MG63 (cell line): ENCODE measurements around the gene PMPCB. TPM values are rescaled to one million over a fixed set of nuclear protein-coding genes. Genes with fewer than 3 reads are reported as not detected.

Experiments
- DNase-seq: peaks from one replicate; pipeline ENCODE4 v3.0.0-alpha.2; 2020
- H3K27me3 ChIP-seq: fragments of 250-450 bp; sonication (Bioruptor Pico); 2 replicates; pipeline ENCODE4 v1.5.1; 2020; ENCODE audit warnings: mild to moderate bottlenecking, moderate library complexity
- H3K36me3 ChIP-seq: fragments of 250-450 bp; sonication (Bioruptor Pico); 2 replicates; pipeline ENCODE4 v1.5.1; 2020; ENCODE audit warnings: mild to moderate bottlenecking, moderate library complexity
- H3K4me3 ChIP-seq: fragments of 250-450 bp; sonication (Bioruptor Pico); 2 replicates; pipeline ENCODE4 v1.5.1; 2020; ENCODE audit warnings: mild to moderate bottlenecking, moderate library complexity
- H3K9me3 ChIP-seq: fragments of 250-450 bp; sonication (Bioruptor Pico); 2 replicates; pipeline ENCODE4 v1.5.1; 2020; ENCODE audit warnings: mild to moderate bottlenecking, moderate library complexity
- total RNA-seq: library from RNA; depleted of rRNA; stranded (reverse); fragments of >200 nt; shearing (Covaris generic); gene quantifications from 2 replicates; pipeline ENCODE4 v1.2.3, GENCODE V29; 2014; ENCODE audit warnings: low replicate concordance

PMPCB gene
- total RNA-seq, 1 experiment from 2014 or later, result 44.3 TPM

GRCh38 chr7:103307503-103308231 lies 10.4 kb downstream of the PMPCB start:
- Histone ChIP-seq H3K4me3 (no peak overlapping the region), H3K9me3 (no peaks in the 10 kb centered on the region), H3K27me3 (no peaks in the 10 kb centered on the region), H3K36me3 (peaks cover 71% of the 10 kb centered on the region)
- no peak for DNase-seq

- no peaks in the 10 kb centered on the region for H3K27me3 ChIP-seq
- DNase-seq, result no peak
- H3K4me3 ChIP-seq, result no peak overlapping the region
- H3K36me3 ChIP-seq, result peaks cover 82% of the 10 kb centered on the region
- H3K9me3 ChIP-seq, result no peaks in the 10 kb centered on the region
These were observed 17.6 kb downstream of the PMPCB start for GRCh38 chr7:103314852-103315251.

- peaks cover 76% of the 10 kb centered on the region for H3K36me3 ChIP-seq
- H3K4me3 ChIP-seq, result no peak overlapping the region
- DNase-seq, result no peak
- no peaks in the 10 kb centered on the region for H3K27me3 ChIP-seq
- H3K9me3 ChIP-seq, result no peaks in the 10 kb centered on the region
These were observed 19.2 kb downstream of the PMPCB start for GRCh38 chr7:103316380-103316941.

- no peaks in the 10 kb centered on the region for H3K27me3 ChIP-seq
- no peak for DNase-seq
- H3K36me3 ChIP-seq, result peaks cover 78% of the 10 kb centered on the region
- H3K9me3 ChIP-seq, result no peaks in the 10 kb centered on the region
- H3K4me3 ChIP-seq, result no peak overlapping the region
These were observed 19.8 kb downstream of the PMPCB start for GRCh38 chr7:103317009-103317408.

- Histone ChIP-seq H3K9me3 (no peaks in the 10 kb centered on the region), H3K36me3 (peaks cover 41% of the 10 kb centered on the region), H3K4me3 (no peak overlapping the region), H3K27me3 (no peaks in the 10 kb centered on the region)
- DNase-seq, result no peak
These were observed 28.5 kb downstream of the PMPCB start for GRCh38 chr7:103325744-103326143.

- Histone ChIP-seq H3K9me3 (no peaks in the 10 kb centered on the region), H3K36me3 (peaks cover 56% of the 10 kb centered on the region)
These were observed 39.5 kb downstream of the PMPCB start for GRCh38 chr7:103336761-103337160.

GRCh38 chr7:103338864-103339263 lies 41.6 kb downstream of the PMPCB start:
- H3K27me3 ChIP-seq, result no peaks in the 10 kb centered on the region
- no peak for DNase-seq
- H3K36me3 ChIP-seq, result peaks cover 55% of the 10 kb centered on the region
- no peak overlapping the region for H3K4me3 ChIP-seq
- H3K9me3 ChIP-seq, result no peaks in the 10 kb centered on the region

More at GRCh38 chr7:103336761-103337160, 39.5 kb downstream of the PMPCB start:
- no peaks in the 10 kb centered on the region for H3K27me3 ChIP-seq
- no peak overlapping the region for H3K4me3 ChIP-seq
- no peak for DNase-seq

GRCh38 chr7:103341466-103341865 lies 44.2 kb downstream of the PMPCB start:
- H3K36me3 ChIP-seq, result peaks cover 46% of the 10 kb centered on the region
- no peaks in the 10 kb centered on the region for H3K9me3 ChIP-seq

GRCh38 chr7:103343332-103343731 lies 46.1 kb downstream of the PMPCB start:
- no peak for DNase-seq
- peaks cover 35% of the 10 kb centered on the region for H3K36me3 ChIP-seq

More at GRCh38 chr7:103341466-103341865, 44.2 kb downstream of the PMPCB start:
- Histone ChIP-seq H3K27me3 (no peaks in the 10 kb centered on the region), H3K4me3 (no peak overlapping the region)
- no peak for DNase-seq

GRCh38 chr7:103343758-103344452 lies 46.7 kb downstream of the PMPCB start:
- H3K27me3 ChIP-seq, result no peaks in the 10 kb centered on the region
- peak; percentile 37 for DNase-seq
- H3K36me3 ChIP-seq, result peaks cover 34% of the 10 kb centered on the region
- no peaks in the 10 kb centered on the region for H3K9me3 ChIP-seq
- peak overlapping the region; percentile 87 for H3K4me3 ChIP-seq

More at GRCh38 chr7:103343332-103343731, 46.1 kb downstream of the PMPCB start:
- no peaks in the 10 kb centered on the region for H3K9me3 ChIP-seq
- no peaks in the 10 kb centered on the region for H3K27me3 ChIP-seq
- peak overlapping the region; percentile 87 for H3K4me3 ChIP-seq

GRCh38 chr7:103344453-103345149 lies 47.4 kb downstream of the PMPCB start, which contains the start of gene DNAJC2:
DNAJC2 (minus strand) TSS chr7:103344767; CDS start chr7:103344622, 145 bp downstream.
- DNase-seq, result peak; percentile 86
- no peaks in the 10 kb centered on the region for H3K9me3 ChIP-seq
- H3K36me3 ChIP-seq, result peaks cover 30% of the 10 kb centered on the region
- H3K4me3 ChIP-seq, result peak within 1 kb of the TSS; percentile 87
- H3K27me3 ChIP-seq, result no peaks in the 10 kb centered on the region

- Histone ChIP-seq H3K9me3 (no peaks in the 10 kb centered on the region), H3K36me3 (peaks cover 19% of the 10 kb centered on the region), H3K4me3 (peak overlapping the region; percentile 21; the same call in 1 of the 2 replicates), H3K27me3 (no peaks in the 10 kb centered on the region)
- no peak for DNase-seq
These were observed 49.2 kb downstream of the PMPCB start for GRCh38 chr7:103346396-103346795.

- H3K27me3 ChIP-seq, result no peaks in the 10 kb centered on the region
- H3K36me3 ChIP-seq, result peaks cover 15% of the 10 kb centered on the region
- H3K4me3 ChIP-seq, result peak within 1 kb of the TSS; percentile 68
- DNase-seq, result peak; percentile 81
- no peaks in the 10 kb centered on the region for H3K9me3 ChIP-seq
These were observed 50.5 kb downstream of the PMPCB start, which contains the start of gene PSMC2 for GRCh38 chr7:103347507-103348267. PSMC2 (plus strand) TSS chr7:103347643; CDS start chr7:103347712, 69 bp downstream.

- Histone ChIP-seq H3K36me3 (peaks cover 18% of the 10 kb centered on the region), H3K9me3 (no peaks in the 10 kb centered on the region), H3K4me3 (peak overlapping the region; percentile 68), H3K27me3 (no peaks in the 10 kb centered on the region)
- DNase-seq, result no peak
These were observed 51.2 kb downstream of the PMPCB start for GRCh38 chr7:103348452-103348851.

- Histone ChIP-seq H3K4me3 (peak overlapping the region; percentile 68), H3K9me3 (no peaks in the 10 kb centered on the region), H3K36me3 (peaks cover 18% of the 10 kb centered on the region), H3K27me3 (no peaks in the 10 kb centered on the region)
- DNase-seq, result no peak
These were observed 51.7 kb downstream of the PMPCB start for GRCh38 chr7:103348959-103349358.

- Histone ChIP-seq H3K4me3 (no peak overlapping the region; the same call in 1 of the 2 replicates), H3K36me3 (peaks cover 19% of the 10 kb centered on the region), H3K9me3 (no peaks in the 10 kb centered on the region), H3K27me3 (no peaks in the 10 kb centered on the region)
- no peak for DNase-seq
These were observed 52.6 kb downstream of the PMPCB start for GRCh38 chr7:103349805-103350204.
